Activated CD4-positive, alpha-beta T cell treated with anti-CD3 and anti-CD28 coated beads for 4 hours (primary cell): Measurements from ENCODE around the gene MAP7D1.
"Not testable (repeated sequence)": the region's sequence is repeated elsewhere in the genome, so short reads cannot be mapped to it uniquely, and the experiment has no call there.

Source experiments
- DNase-seq, 2 donors: peaks; one replicate each; pipeline ENCODE4 v3.0.0-alpha.2; 2020

MAP7D1 gene

GRCh38 chr1:36207339-36207738 is 51.4 kb downstream of the MAP7D1 start:
- DNase-seq: no peak

DNA sequence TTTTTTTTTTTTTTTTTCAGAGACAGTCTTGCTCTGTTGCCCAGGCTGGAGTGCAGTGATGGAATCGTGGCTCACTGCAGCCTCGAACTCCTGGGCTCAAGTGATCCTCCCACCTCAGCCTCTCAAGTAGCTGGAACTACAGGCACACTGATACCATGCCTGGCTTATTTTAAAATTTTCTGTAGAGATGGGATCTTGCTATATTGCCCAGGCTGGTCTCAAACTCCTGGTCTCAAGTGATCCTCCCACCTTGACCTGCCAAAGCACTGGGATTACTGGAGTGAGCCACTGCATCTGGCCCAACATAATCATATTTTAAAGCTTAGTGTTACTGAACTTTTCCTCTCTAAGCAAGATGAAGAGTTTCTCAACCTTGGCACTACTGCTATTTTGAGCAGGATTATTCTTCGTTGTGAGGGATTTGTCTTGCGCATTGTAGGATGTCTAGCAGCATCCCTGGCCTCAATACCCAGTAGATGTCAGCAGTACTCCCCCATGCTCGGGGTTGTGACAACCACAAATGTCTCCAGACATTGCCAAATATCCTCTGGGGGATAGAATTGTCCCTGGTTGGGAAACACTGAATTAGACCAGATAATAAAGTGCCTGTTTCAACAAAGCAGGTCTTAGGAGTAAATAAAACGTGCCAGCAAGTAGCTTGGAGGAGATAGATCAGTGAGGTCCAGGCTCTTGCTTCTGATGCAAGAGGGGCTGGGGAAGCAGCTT is 53.2 kb downstream of the MAP7D1 start:
- no peak for DNase-seq

GRCh38 chr1:36211307-36211706 is 55.3 kb downstream of the MAP7D1 start:
- DNase-seq: no peak

DNA sequence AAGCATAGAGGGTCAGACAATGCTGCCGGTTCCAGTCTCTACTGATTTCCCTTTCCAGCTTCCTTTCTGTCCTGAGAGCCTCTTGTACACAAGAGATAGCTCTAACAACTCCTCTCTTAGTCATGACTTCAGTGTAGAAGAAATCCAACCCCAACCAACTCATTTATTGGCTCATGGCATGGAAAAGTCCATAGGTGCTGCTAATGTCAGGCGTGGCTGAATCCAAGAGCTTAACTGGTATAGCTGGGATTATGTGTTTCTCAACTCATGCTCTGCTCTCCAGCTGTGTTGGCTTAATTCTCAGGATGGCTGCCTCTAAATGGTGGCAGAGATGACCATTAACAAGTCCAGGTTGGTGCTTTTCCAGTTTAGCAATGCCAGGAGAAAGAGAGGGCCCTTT is 55.9 kb downstream of the MAP7D1 start:
- DNase-seq: no peak

- DNase-seq: no peak
Measured at GRCh38 chr1:36212782-36213181, 56.8 kb downstream of the MAP7D1 start.

GRCh38 chr1:36217670-36218069 is 61.7 kb downstream of the MAP7D1 start:
- no peak for DNase-seq

DNA sequence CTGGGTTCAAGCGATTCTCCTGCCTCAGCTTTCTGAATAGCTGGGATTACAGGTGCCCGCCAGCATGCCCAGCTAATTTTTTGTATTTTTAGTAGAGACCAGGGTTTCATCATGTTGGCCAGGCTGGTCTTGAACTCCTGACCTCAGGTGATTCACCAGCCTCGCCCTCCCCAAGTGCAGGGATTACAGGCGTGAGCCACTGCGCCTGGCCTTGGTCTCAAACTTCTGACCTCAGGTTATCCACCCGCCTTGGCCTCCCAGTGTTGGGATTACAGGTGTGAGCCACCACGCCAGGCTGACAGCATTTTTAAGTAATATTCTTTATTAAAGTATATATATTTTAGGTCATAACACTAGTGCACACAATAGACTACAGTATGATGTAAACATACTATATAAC is 65.9 kb downstream of the MAP7D1 start:
- DNase-seq: not testable (repeated sequence)

GRCh38 chr1:36222481-36223380 is 66.8 kb downstream of the MAP7D1 start:
- DNase-seq: no peak

- DNase-seq: peak; percentile 25 to 26
Measured at GRCh38 chr1:36223381-36223995, 67.5 kb downstream of the MAP7D1 start.

DNA sequence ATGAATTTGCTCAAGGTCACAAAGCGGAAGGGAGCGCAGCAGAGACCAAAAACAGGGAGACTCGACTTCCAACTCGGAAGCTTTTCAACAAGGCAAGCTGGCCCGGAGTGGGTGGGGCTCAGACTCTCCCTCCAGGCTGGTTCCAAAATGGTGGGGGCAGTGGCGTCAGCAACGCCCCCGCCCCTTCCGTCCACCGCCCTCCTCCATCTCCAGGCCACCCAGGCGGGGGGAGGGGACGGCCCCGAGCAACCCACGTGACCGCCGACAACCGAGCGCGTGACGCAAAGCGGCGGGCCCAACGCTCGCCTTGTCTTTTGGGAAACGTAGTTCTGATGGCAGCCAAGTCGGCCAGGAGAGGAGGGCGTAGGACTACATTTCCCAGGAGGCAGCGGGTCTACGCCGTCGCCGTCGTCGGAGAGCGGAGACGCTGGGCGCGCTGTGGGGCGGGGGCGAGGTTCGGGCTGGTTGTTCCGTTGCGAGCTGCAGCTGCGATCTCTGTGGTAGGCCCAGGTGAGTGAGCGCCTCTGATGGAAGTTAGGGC is 68.1 kb downstream of the MAP7D1 start, which contains the start of gene THRAP3:
TSS of gene THRAP3 (plus strand) at position 448 of the 541 bp plus-strand sequence. CDS start 58,121 bp downstream, outside the sequence.
- DNase-seq: peak; percentile 98 to 99

DNA sequence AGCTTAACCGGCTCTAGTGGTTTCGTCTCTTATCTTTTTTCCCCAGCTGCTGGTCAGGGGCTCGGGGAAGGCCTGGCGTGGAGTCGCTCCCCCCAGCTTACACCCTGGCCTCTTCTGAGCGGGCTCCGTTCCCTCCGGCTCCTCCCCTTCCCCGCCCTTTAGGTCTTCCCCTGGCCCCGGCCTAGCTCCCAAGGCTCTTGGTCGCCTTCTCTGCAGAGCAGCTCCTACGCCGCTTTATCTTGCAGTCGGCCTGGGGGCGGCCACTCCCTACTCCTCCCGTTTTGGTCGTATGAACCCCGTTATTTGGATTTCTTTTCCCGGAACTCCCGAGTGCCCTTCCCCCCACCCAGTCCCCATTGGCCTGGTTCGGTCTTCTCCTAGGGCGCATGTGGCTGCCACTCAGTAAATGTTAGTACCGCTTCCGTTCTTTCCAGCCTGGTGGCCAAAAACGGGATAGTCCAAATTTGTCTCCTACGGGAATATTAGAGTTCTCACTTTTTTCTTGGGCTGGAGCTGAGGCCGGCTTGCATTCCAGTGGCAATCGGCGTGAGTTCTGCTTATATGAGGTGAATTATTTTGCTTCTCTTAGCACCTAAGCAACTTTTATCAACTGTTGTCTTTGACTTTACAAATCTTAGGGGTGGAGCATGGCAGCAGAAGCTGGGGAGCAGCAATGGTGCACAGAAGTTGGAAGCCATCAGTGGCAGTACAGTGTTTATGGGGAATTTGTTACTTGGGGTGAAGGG is 68.8 kb downstream of the MAP7D1 start:
- DNase-seq: no peak

DNA sequence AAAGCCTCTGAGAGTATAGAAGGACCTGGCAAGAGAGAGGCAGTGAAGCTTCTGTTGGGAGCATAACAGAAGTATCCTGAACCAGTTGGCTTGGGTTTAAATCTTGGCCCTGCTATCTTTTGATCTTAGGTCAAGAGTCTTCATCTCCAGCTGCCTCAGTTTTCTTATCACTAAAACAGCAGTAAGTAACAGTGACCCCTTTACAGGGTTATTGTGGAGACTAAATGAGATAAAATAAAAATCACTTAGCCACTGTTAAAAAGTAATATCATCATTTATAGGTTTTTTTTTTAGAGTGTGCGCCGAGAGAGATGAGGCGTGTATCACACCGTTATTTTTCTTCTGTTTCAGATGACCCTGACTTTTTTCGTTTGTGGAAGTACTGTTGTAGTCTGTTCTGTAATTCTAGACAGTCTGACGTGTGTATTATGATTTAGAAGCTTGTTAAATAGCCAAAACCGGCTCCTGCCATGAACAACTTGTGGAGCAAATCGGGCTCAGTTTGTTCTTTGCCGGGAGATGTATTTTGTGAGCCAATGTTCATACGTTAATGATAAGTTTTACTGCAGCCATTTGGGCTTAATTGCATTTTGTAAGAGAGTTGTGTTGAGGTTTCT is 69.4 kb downstream of the MAP7D1 start:
- no peak for DNase-seq

GRCh38 chr1:36230279-36230678 is 74.3 kb downstream of the MAP7D1 start:
- DNase-seq: not testable (repeated sequence)
